K562 (cell line): ENCODE results near the gene GON4L. TPM values are rescaled to one million over a fixed set of nuclear protein-coding genes. Genes with fewer than 3 reads are reported as not detected.

Experiments
- CBFA2T3 ChIP-seq: fragments of 450-650 bp; IDR thresholded peaks from 2 replicates; pipeline ENCODE4 v1.6.1; 2017
- DMBX1 ChIP-seq: fragments of 250-450 bp; sonication (Bioruptor Pico); IDR thresholded peaks from 2 replicates; pipeline ENCODE4 v1.8.0; 2022; ENCODE audit warnings: inconsistent platforms, mild to moderate bottlenecking, moderate library complexity, borderline replicate concordance
- FOSL1 ChIP-seq: fragments of 200-800 bp; sonication (Bioruptor generic); conservative IDR thresholded peaks from 2 replicates; pipeline ENCODE4 v1.6.1; 2016; ENCODE audit warnings: missing genetic modification characterization, missing compliant biosample characterization
- FOXJ2 ChIP-seq: fragments of 200-800 bp; sonication (Bioruptor generic); IDR thresholded peaks from 2 replicates; pipeline ENCODE4 v1.6.1; 2016; ENCODE audit warnings: missing genetic modification characterization, missing compliant biosample characterization
- LCOR ChIP-seq: sonication (generic); formaldehyde crosslinking; IDR thresholded peaks from 2 replicates; pipeline ENCODE4 v1.8.0; 2022; ENCODE audit warnings: mild to moderate bottlenecking, missing genetic modification reagents
- SP1 ChIP-seq: sonication (generic); formaldehyde crosslinking; IDR thresholded peaks from 2 replicates; pipeline ENCODE4 v1.8.1; 2022; ENCODE audit warnings: mild to moderate bottlenecking, missing genetic modification reagents
- TBL1XR1 ChIP-seq, 2 experiments: IDR thresholded peaks; 2 replicates each; pipeline ENCODE4 v1.6.1; 2012; ENCODE audit warnings: improper control_type of control experiment in 2 of 2, low read length in 2 of 2, mild to moderate bottlenecking in 1 of 2
- TCF3 ChIP-seq: sonication (generic); formaldehyde crosslinking; IDR thresholded peaks from 2 replicates; pipeline ENCODE4 v1.4.0; 2020; ENCODE audit warnings: mild to moderate bottlenecking, missing genetic modification reagents
- ZKSCAN3 ChIP-seq: fragments of 250-450 bp; sonication (Bioruptor Pico); IDR thresholded peaks from 2 replicates; pipeline ENCODE4 v1.4.0; 2020
- polyA plus RNA-seq, 8 experiments: library from polyadenylated mRNA; depleted of rRNA in 4 of 8; stranded (reverse) in 5 of 8; unstranded in 3 of 8; fragments of >200 nt; fragmentation: Nextera tagmentation in 2 of 8; fragmentation: Illumina TruSeq in 1 of 8; extraction: Ambion mirVana in 2 of 8; extraction: Trizol in 1 of 8; gene quantifications; 2 replicates each; pipeline versions ENCODE4 v1.2.1 to v1.2.3, GENCODE V29; 2011 to 2014; ENCODE audit warnings: inconsistent platforms in 1 of 8, missing spikeins in 1 of 8
- total RNA-seq, 7 experiments: library from RNA; depleted of rRNA in 6 of 7; stranded (reverse); fragments of >200 nt in 6 of 7; fragmentation: Illumina TruSeq in 2 of 7; extraction: Trizol in 2 of 7; gene quantifications; 2 replicates each; pipeline versions ENCODE4 v1.2.1 to v1.2.3, GENCODE V29; 2011 to 2021; ENCODE audit warnings: low replicate concordance in 1 of 7
- TF ChIP-seq, protein P1 (sequence below): sonication (generic); formaldehyde crosslinking; IDR thresholded peaks from 2 replicates; pipeline ENCODE4 v1.8.0; 2022; ENCODE audit warnings: mild to moderate bottlenecking, missing genetic modification reagents
- TF ChIP-seq, protein P2 (sequence below): fragments of 450-650 bp; IDR thresholded peaks from 2 replicates; pipeline ENCODE4 v1.7.1; 2018; ENCODE audit warnings: mild to moderate bottlenecking, low read depth; ENCODE audit not compliant: partially characterized antibody
- TF ChIP-seq, protein P3 (sequence below): fragments of 250-450 bp; sonication (Bioruptor Pico); IDR thresholded peaks from 2 replicates; pipeline ENCODE4 v1.5.0; 2021
- TF ChIP-seq, protein P4 (sequence below): sonication (generic); IDR thresholded peaks from 2 replicates; pipeline ENCODE4 v1.6.1; 2016
- TF ChIP-seq, protein P5 (sequence below), 2 experiments: fragments of 450-650 bp in 1 of 2; IDR thresholded peaks; 2 replicates each; pipeline ENCODE4 v1.6.1; 2011 to 2017; ENCODE audit warnings: low read depth in 2 of 2, antibody characterized with exemption in 1 of 2, borderline replicate concordance in 1 of 2, low read length in 1 of 2, mild to moderate bottlenecking in 1 of 2, mixed read lengths in 1 of 2; ENCODE audit not compliant: control insufficient read depth in 1 of 2

GON4L gene
- total and polyA plus RNA-seq, 9 of the 15 experiments (the other 6 are each of a cell fraction or from before 2014, with no cell fraction given): 20.2 to 47.4 (median 33.6) TPM

DNA sequence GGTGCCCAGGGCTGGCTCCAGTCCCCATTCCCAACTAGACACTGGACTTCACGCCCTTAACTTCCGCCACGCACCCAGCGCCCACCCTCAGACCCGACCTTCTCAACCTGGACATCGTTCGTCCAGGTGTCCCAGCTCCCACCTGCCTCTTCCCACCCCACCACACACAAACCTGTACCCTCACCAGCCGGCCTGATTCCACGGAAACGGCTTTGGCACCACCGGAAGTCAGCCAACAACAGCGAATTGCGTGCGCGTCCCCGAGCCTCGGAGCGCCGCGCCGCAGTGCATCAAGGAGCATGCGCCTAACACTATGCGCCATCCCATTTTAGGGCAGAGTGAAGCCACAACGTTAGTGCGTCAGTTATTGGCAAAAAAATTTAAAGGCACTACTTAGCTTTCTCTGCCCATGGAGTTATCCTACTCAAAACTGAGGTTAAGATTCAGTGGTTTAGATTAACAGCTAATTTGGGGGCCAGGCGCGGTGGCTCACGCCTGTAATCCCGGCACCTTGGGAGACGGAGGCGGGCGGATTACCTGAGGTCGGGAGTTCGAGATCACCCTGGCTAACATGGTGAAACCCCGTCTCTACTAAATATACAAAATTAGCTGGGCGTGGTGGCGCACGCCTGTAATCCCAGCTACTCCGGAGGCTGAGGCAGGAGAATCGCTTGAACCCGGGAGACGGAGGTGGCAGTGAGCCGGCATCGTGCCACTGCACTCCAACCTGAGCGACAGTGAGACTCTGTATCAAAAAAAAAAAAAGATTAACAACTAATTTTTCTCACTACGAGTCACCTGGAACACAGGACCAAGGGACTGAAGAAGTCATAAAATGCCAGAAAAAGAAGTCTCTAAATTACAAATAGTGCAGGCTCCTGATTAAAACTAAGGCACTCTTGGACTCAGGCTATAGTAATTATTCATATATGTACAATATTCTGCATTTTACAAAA lies at the start of gene GON4L (continued):
- TF ChIP-seq TBL1XR1 (IDR thresholded peaks at IDR 0.05; ENCODE audit: low read length in 2 of 2): no peak; a peak in 1 of 4 replicates
- TF ChIP-seq LCOR (CRISPR knock-in tag): peak; percentile 71; the same call in 1 of the 2 replicates
- TF ChIP-seq, protein P1, sequence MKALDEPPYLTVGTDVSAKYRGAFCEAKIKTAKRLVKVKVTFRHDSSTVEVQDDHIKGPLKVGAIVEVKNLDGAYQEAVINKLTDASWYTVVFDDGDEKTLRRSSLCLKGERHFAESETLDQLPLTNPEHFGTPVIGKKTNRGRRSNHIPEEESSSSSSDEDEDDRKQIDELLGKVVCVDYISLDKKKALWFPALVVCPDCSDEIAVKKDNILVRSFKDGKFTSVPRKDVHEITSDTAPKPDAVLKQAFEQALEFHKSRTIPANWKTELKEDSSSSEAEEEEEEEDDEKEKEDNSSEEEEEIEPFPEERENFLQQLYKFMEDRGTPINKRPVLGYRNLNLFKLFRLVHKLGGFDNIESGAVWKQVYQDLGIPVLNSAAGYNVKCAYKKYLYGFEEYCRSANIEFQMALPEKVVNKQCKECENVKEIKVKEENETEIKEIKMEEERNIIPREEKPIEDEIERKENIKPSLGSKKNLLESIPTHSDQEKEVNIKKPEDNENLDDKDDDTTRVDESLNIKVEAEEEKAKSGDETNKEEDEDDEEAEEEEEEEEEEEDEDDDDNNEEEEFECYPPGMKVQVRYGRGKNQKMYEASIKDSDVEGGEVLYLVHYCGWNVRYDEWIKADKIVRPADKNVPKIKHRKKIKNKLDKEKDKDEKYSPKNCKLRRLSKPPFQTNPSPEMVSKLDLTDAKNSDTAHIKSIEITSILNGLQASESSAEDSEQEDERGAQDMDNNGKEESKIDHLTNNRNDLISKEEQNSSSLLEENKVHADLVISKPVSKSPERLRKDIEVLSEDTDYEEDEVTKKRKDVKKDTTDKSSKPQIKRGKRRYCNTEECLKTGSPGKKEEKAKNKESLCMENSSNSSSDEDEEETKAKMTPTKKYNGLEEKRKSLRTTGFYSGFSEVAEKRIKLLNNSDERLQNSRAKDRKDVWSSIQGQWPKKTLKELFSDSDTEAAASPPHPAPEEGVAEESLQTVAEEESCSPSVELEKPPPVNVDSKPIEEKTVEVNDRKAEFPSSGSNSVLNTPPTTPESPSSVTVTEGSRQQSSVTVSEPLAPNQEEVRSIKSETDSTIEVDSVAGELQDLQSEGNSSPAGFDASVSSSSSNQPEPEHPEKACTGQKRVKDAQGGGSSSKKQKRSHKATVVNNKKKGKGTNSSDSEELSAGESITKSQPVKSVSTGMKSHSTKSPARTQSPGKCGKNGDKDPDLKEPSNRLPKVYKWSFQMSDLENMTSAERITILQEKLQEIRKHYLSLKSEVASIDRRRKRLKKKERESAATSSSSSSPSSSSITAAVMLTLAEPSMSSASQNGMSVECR (CRISPR knock-in tag): no peak; the same call in 1 of the 2 replicates
- TF ChIP-seq, protein P2, sequence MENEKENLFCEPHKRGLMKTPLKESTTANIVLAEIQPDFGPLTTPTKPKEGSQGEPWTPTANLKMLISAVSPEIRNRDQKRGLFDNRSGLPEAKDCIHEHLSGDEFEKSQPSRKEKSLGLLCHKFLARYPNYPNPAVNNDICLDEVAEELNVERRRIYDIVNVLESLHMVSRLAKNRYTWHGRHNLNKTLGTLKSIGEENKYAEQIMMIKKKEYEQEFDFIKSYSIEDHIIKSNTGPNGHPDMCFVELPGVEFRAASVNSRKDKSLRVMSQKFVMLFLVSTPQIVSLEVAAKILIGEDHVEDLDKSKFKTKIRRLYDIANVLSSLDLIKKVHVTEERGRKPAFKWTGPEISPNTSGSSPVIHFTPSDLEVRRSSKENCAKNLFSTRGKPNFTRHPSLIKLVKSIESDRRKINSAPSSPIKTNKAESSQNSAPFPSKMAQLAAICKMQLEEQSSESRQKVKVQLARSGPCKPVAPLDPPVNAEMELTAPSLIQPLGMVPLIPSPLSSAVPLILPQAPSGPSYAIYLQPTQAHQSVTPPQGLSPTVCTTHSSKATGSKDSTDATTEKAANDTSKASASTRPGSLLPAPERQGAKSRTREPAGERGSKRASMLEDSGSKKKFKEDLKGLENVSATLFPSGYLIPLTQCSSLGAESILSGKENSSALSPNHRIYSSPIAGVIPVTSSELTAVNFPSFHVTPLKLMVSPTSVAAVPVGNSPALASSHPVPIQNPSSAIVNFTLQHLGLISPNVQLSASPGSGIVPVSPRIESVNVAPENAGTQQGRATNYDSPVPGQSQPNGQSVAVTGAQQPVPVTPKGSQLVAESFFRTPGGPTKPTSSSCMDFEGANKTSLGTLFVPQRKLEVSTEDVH: peak; percentile 69
- TF ChIP-seq, protein P3, sequence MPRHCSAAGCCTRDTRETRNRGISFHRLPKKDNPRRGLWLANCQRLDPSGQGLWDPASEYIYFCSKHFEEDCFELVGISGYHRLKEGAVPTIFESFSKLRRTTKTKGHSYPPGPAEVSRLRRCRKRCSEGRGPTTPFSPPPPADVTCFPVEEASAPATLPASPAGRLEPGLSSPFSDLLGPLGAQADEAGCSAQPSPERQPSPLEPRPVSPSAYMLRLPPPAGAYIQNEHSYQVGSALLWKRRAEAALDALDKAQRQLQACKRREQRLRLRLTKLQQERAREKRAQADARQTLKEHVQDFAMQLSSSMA (CRISPR knock-in tag): no peak
- peak; percentile 70 for TF ChIP-seq FOXJ2 (tag)
- TF ChIP-seq, protein P4, sequence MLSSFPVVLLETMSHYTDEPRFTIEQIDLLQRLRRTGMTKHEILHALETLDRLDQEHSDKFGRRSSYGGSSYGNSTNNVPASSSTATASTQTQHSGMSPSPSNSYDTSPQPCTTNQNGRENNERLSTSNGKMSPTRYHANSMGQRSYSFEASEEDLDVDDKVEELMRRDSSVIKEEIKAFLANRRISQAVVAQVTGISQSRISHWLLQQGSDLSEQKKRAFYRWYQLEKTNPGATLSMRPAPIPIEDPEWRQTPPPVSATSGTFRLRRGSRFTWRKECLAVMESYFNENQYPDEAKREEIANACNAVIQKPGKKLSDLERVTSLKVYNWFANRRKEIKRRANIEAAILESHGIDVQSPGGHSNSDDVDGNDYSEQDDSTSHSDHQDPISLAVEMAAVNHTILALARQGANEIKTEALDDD: peak; percentile 66
- TF ChIP-seq, protein P5, sequence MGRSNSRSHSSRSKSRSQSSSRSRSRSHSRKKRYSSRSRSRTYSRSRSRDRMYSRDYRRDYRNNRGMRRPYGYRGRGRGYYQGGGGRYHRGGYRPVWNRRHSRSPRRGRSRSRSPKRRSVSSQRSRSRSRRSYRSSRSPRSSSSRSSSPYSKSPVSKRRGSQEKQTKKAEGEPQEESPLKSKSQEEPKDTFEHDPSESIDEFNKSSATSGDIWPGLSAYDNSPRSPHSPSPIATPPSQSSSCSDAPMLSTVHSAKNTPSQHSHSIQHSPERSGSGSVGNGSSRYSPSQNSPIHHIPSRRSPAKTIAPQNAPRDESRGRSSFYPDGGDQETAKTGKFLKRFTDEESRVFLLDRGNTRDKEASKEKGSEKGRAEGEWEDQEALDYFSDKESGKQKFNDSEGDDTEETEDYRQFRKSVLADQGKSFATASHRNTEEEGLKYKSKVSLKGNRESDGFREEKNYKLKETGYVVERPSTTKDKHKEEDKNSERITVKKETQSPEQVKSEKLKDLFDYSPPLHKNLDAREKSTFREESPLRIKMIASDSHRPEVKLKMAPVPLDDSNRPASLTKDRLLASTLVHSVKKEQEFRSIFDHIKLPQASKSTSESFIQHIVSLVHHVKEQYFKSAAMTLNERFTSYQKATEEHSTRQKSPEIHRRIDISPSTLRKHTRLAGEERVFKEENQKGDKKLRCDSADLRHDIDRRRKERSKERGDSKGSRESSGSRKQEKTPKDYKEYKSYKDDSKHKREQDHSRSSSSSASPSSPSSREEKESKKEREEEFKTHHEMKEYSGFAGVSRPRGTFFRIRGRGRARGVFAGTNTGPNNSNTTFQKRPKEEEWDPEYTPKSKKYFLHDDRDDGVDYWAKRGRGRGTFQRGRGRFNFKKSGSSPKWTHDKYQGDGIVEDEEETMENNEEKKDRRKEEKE (IDR thresholded peaks at IDR 0.05; ENCODE audit: borderline replicate concordance in 1 of 2, control insufficient read depth in 1 of 2, low read depth in 2 of 2, low read length in 1 of 2): no peak
- TF ChIP-seq ZKSCAN3: no peak
- no peak for TF ChIP-seq DMBX1
- peak; percentile 79 for TF ChIP-seq FOSL1 (tag)
- no peak for TF ChIP-seq CBFA2T3
- peak; percentile 59 for TF ChIP-seq SP1 (CRISPR knock-in tag)
- peak; percentile 25; the same call in 1 of the 2 replicates for TF ChIP-seq TCF3 (CRISPR knock-in tag)
